Liver (tissue), 9 donors: ENCODE measurements around the gene FADD. TPM values are rescaled to one million over a fixed set of nuclear protein-coding genes. Genes with fewer than 3 reads are reported as not detected.

Source experiments
- DNase-seq: peaks from one replicate; pipeline ENCODE4 v3.0.0-alpha.2; 2017; ENCODE audit warnings: low spot score
- H3K27ac ChIP-seq, 2 donors: one replicate each; pipeline ENCODE4 v1.7.0; 2013; ENCODE audit warnings: inconsistent platforms in 2 of 2, low read length in 2 of 2, control low read depth in 1 of 2, low read depth in 1 of 2, mild to moderate bottlenecking in 1 of 2
- H3K27me3 ChIP-seq, 4 donors: one replicate each; pipeline versions ENCODE4 v1.6.1 to v1.7.0; 2013; ENCODE audit warnings: low read length in 3 of 4, inconsistent platforms in 1 of 4, mild to moderate bottlenecking in 1 of 4, moderate library complexity in 1 of 4; ENCODE audit not compliant: control insufficient read depth in 4 of 4, insufficient read depth in 4 of 4
- H3K36me3 ChIP-seq, 4 donors: one replicate each; pipeline versions ENCODE4 v1.6.1 to v1.7.0; 2013; ENCODE audit warnings: low read length in 3 of 4, mild to moderate bottlenecking in 3 of 4, low read depth in 1 of 4, moderate library complexity in 1 of 4; ENCODE audit not compliant: control insufficient read depth in 4 of 4, insufficient read depth in 3 of 4
- H3K4me1 ChIP-seq, 4 donors: one replicate each; pipeline versions ENCODE4 v1.6.1 to v1.7.0; 2013; ENCODE audit warnings: low read length in 3 of 4, mild to moderate bottlenecking in 3 of 4, moderate library complexity in 1 of 4; ENCODE audit not compliant: control insufficient read depth in 4 of 4, insufficient read depth in 4 of 4
- H3K4me3 ChIP-seq, 3 donors: one replicate each; pipeline versions ENCODE4 v1.6.1 to v1.7.0; 2013; ENCODE audit warnings: low read length in 3 of 3, control low read depth in 1 of 3, low read depth in 1 of 3, mild to moderate bottlenecking in 1 of 3
- H3K9ac ChIP-seq, 2 donors: one replicate each; pipeline ENCODE4 v1.7.0; 2013; ENCODE audit warnings: low read length in 2 of 2, mild to moderate bottlenecking in 2 of 2, moderate library complexity in 2 of 2, control low read depth in 1 of 2, low read depth in 1 of 2
- H3K9me3 ChIP-seq, 4 donors: one replicate each; pipeline versions ENCODE4 v1.6.1 to v1.7.0; 2013; ENCODE audit warnings: low read length in 3 of 4; ENCODE audit not compliant: control insufficient read depth in 4 of 4
- CTCF ChIP-seq: fragments of 150-350 bp; IDR thresholded peaks from 2 replicates; pipeline ENCODE4 v1.5.1; 2017; ENCODE audit warnings: improper control_type of control experiment, low read depth, low read length; ENCODE audit not compliant: missing input control
- EGR1 ChIP-seq, 2 donors: IDR thresholded peaks; 2 replicates each; pipeline ENCODE4 v1.6.1; 2016 to 2018; ENCODE audit warnings: antibody characterized with exemption in 2 of 2, low read depth in 2 of 2
- HNF4A ChIP-seq, 2 donors: conservative IDR thresholded peaks; 2 replicates each; pipeline ENCODE4 v1.6.1; 2016; ENCODE audit warnings: antibody characterized with exemption in 2 of 2, mild to moderate bottlenecking in 2 of 2
- HNF4G ChIP-seq: IDR thresholded peaks from 2 replicates; pipeline ENCODE4 v1.6.1; 2016; ENCODE audit warnings: antibody characterized with exemption
- NR2F2 ChIP-seq: IDR thresholded peaks from 2 replicates; pipeline ENCODE4 v1.6.1; 2016; ENCODE audit warnings: antibody characterized with exemption
- WGBS: extraction: QIAGEN DNeasy Blood & Tissue Kit; methylation state at CpG from one replicate; pipeline ENCODE4 v1.1.7; 2013; 5-methylcytosine and 5-hydroxymethylcytosine counted together
- polyA plus RNA-seq, 2 donors: library from polyadenylated mRNA; stranded (reverse) in 1 of 2; unstranded in 1 of 2; fragments of 200-250 nt in 1 of 2; fragments of >200 nt in 1 of 2; fragmentation: Nextera tagmentation in 1 of 2; extraction: Ambion mirVana in 1 of 2; gene quantifications; one replicate each; pipeline versions ENCODE4 v1.2.1 to v1.2.3, GENCODE V29; 2013 to 2015
- total RNA-seq, 2 donors: library from RNA; depleted of rRNA; stranded (reverse); fragments of >200 nt; gene quantifications; one replicate each; pipeline ENCODE4 v1.2.3, GENCODE V29; 2014
- TF ChIP-seq, protein P1 (sequence below): IDR thresholded peaks from 2 replicates; pipeline ENCODE4 v1.6.1; 2016; ENCODE audit warnings: antibody characterized with exemption
- TF ChIP-seq, protein P2 (sequence below): IDR thresholded peaks from 2 replicates; pipeline ENCODE4 v1.6.1; 2016; ENCODE audit warnings: antibody characterized with exemption, mild to moderate bottlenecking
- TF ChIP-seq, protein P3 (sequence below): IDR thresholded peaks from 2 replicates; pipeline ENCODE4 v1.6.1; 2016; ENCODE audit warnings: antibody characterized with exemption
- donor health status: healthy.
- donor health status: healthy.
- donor health status: healthy.
- donor health status: healthy.
- donor health status: healthy.

The FADD gene
- total and polyA plus RNA-seq, 4 donors, result 1.8 to 17.3 (median 14.8) TPM

GRCh38 chr11:70205766-70206165 lies 2.7 kb downstream of the FADD start:
- 88% methylated on average over 7 of the region's 7 CpGs for WGBS
- H3K4me3 ChIP-seq, result no peak overlapping the region

More at GRCh38 chr11:70205766-70206165, 2.7 kb downstream of the FADD start:
- H3K9me3 ChIP-seq, result no peaks in the 10 kb centered on the region
- peaks cover 4 to 30% (median 14%) of the 10 kb centered on the region in 4 donors for H3K4me1 ChIP-seq
- no peak for DNase-seq
- H3K9ac ChIP-seq, result no peak overlapping the region
- TF ChIP-seq CTCF, result no peak
- no peak for TF ChIP-seq HNF4A (conservative IDR thresholded peaks at IDR 0.05)
- no peak for TF ChIP-seq EGR1 (IDR thresholded peaks at IDR 0.05; ENCODE audit: low read depth in 2 of 2)
- TF ChIP-seq, protein P1, sequence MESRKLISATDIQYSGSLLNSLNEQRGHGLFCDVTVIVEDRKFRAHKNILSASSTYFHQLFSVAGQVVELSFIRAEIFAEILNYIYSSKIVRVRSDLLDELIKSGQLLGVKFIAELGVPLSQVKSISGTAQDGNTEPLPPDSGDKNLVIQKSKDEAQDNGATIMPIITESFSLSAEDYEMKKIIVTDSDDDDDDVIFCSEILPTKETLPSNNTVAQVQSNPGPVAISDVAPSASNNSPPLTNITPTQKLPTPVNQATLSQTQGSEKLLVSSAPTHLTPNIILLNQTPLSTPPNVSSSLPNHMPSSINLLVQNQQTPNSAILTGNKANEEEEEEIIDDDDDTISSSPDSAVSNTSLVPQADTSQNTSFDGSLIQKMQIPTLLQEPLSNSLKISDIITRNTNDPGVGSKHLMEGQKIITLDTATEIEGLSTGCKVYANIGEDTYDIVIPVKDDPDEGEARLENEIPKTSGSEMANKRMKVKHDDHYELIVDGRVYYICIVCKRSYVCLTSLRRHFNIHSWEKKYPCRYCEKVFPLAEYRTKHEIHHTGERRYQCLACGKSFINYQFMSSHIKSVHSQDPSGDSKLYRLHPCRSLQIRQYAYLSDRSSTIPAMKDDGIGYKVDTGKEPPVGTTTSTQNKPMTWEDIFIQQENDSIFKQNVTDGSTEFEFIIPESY, result no peak
- TF ChIP-seq, protein P2, sequence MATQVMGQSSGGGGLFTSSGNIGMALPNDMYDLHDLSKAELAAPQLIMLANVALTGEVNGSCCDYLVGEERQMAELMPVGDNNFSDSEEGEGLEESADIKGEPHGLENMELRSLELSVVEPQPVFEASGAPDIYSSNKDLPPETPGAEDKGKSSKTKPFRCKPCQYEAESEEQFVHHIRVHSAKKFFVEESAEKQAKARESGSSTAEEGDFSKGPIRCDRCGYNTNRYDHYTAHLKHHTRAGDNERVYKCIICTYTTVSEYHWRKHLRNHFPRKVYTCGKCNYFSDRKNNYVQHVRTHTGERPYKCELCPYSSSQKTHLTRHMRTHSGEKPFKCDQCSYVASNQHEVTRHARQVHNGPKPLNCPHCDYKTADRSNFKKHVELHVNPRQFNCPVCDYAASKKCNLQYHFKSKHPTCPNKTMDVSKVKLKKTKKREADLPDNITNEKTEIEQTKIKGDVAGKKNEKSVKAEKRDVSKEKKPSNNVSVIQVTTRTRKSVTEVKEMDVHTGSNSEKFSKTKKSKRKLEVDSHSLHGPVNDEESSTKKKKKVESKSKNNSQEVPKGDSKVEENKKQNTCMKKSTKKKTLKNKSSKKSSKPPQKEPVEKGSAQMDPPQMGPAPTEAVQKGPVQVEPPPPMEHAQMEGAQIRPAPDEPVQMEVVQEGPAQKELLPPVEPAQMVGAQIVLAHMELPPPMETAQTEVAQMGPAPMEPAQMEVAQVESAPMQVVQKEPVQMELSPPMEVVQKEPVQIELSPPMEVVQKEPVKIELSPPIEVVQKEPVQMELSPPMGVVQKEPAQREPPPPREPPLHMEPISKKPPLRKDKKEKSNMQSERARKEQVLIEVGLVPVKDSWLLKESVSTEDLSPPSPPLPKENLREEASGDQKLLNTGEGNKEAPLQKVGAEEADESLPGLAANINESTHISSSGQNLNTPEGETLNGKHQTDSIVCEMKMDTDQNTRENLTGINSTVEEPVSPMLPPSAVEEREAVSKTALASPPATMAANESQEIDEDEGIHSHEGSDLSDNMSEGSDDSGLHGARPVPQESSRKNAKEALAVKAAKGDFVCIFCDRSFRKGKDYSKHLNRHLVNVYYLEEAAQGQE, result no peak
- TF ChIP-seq NR2F2, result no peak
- TF ChIP-seq, protein P3, sequence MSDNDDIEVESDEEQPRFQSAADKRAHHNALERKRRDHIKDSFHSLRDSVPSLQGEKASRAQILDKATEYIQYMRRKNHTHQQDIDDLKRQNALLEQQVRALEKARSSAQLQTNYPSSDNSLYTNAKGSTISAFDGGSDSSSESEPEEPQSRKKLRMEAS, result no peak
- TF ChIP-seq HNF4G, result no peak
- no peaks in the 10 kb centered on the region for H3K27me3 ChIP-seq
- H3K36me3 ChIP-seq, result peaks cover 0 to 17% (median 11%) of the 10 kb centered on the region in 4 donors
- no peak overlapping the region for H3K27ac ChIP-seq
